22Rv1 (cell line): ENCODE data around the gene BAIAP3.
"Not testable (repeated sequence)": the region's sequence is repeated elsewhere in the genome, so short reads cannot be mapped to it uniquely, and the experiment has no call there.

Source experiments
- H3K27ac ChIP-seq: fragments of 450-650 bp; 2 replicates; pipeline ENCODE4 v1.5.1; 2017
- ZFX ChIP-seq: fragments of 450-650 bp; IDR thresholded peaks from 2 replicates; pipeline ENCODE4 v1.6.1; 2017; ENCODE audit warnings: antibody characterized with exemption, borderline replicate concordance
- TF ChIP-seq, protein P1 (sequence below): fragments of 450-650 bp; IDR thresholded peaks from 2 replicates; pipeline ENCODE4 v1.5.1; 2017; ENCODE audit warnings: mild to moderate bottlenecking

Gene BAIAP3

DNA sequence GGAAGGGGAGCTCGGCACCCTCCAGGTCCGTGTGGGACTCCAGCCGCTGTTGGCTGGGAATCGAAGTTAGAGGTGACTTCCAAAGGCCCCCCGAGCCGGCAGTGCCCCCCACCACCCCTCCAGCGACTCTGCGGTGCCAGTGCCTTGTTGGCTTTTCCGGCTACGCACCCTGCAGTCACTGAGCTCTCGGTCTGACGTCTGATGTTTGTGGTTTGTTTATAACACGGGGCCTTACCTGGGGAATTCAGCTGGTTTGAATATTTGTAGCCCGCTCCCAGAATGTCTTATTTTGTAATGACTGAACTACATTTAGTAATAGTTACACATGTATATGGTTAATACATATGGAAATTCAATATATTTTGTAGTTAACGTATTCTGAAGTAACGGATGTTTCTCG, 7.1 kb upstream of the BAIAP3 start:
- no peak for TF ChIP-seq ZFX
- TF ChIP-seq, protein P1, sequence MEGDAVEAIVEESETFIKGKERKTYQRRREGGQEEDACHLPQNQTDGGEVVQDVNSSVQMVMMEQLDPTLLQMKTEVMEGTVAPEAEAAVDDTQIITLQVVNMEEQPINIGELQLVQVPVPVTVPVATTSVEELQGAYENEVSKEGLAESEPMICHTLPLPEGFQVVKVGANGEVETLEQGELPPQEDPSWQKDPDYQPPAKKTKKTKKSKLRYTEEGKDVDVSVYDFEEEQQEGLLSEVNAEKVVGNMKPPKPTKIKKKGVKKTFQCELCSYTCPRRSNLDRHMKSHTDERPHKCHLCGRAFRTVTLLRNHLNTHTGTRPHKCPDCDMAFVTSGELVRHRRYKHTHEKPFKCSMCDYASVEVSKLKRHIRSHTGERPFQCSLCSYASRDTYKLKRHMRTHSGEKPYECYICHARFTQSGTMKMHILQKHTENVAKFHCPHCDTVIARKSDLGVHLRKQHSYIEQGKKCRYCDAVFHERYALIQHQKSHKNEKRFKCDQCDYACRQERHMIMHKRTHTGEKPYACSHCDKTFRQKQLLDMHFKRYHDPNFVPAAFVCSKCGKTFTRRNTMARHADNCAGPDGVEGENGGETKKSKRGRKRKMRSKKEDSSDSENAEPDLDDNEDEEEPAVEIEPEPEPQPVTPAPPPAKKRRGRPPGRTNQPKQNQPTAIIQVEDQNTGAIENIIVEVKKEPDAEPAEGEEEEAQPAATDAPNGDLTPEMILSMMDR, result no peak
- no peak overlapping the region for H3K27ac ChIP-seq

DNA sequence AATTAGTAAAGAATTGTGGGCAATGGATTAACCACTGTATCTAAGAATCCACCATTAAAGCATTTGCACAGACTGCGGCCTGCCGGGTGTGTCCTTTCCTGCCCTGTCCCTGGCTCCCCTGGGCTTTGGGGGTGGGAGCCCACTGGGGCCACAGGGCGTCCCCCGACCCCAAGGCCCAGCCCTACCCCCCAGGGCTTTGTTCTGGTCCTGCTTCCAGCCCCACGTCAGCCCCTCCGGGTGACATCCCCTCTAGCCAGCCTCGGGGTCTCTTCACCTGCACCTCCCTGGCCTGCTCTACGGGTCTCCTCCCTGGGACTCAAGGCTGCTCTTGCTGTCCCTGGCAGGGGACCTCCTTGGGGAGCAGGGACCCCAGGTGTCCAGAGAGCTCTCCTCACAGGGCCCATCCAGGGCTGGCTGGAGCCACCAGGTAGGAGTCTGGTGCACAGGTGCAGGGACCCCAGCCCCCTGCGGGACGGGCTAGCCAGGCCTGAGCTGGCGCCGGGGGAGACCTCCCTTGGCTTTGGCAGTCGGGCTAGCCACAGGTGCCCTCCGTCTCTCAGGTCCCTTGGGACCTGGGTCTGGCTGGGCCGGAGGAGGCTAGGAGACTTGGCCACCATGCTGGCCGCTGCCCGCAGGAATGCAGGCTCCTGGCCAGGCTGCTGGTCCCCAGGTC, 6.4 kb upstream of the BAIAP3 start:
- H3K27ac ChIP-seq, result no peak overlapping the region
- TF ChIP-seq, protein P1, result no peak
- TF ChIP-seq ZFX, result no peak

DNA sequence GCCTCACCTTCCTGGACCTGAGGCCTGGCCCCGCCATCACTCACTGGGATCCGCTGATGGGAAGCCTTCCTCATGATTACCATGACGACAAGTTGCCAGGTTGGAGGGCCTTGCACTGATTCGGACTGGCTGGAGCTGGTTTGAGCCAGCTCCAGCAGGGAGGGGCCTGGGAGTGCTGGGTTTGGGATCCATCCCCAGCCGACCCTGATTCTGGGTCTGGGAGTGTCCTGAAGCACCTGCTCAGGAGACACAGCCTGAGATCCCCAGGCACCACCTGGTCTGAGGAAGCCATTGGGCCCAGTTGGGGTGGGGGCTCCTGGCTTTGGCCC, 5.9 kb upstream of the BAIAP3 start:
- no peak overlapping the region for H3K27ac ChIP-seq
- TF ChIP-seq ZFX, result no peak
- TF ChIP-seq, protein P1, result no peak

DNA sequence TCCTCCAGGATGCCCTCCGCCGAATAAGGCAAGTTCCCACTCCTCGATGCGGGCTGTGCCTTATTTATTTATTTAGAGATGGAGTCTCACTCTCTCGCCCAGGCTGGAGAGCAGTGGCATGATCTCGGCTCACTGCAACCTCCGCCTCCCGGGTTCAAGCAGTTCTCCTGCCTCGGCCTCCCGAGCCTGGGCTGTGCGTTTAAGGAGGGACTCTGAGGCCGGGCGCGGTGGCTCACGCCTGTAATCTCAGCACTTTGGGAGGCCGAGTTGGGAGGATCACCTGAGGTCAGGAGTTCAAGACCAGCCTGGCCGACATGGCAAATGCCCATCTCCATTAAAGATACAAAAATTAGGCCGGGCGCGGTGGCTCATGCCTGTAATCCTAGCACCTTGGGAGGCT, 5.3 kb upstream of the BAIAP3 start:
- H3K27ac ChIP-seq, result not testable (repeated sequence)

DNA sequence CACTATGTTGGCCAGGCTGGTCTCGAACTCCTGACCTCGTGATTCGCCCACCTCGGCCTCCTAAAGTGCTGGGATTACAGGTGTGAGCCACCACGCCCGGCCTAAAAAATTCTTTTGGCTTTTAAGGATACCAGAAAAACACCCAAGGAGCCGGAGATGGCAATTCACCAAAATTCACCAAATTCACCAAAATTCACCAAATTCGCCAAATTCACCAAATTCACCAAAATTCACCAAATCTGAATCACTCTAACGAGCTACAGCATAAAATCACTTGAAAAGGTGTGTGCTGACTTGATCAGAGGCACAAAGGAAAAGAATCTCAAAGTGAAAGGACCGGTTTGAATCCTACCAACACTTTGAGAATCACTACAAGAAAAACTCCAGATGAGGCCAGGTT, 4.5 kb upstream of the BAIAP3 start:
- H3K27ac ChIP-seq, result not testable (repeated sequence)

DNA sequence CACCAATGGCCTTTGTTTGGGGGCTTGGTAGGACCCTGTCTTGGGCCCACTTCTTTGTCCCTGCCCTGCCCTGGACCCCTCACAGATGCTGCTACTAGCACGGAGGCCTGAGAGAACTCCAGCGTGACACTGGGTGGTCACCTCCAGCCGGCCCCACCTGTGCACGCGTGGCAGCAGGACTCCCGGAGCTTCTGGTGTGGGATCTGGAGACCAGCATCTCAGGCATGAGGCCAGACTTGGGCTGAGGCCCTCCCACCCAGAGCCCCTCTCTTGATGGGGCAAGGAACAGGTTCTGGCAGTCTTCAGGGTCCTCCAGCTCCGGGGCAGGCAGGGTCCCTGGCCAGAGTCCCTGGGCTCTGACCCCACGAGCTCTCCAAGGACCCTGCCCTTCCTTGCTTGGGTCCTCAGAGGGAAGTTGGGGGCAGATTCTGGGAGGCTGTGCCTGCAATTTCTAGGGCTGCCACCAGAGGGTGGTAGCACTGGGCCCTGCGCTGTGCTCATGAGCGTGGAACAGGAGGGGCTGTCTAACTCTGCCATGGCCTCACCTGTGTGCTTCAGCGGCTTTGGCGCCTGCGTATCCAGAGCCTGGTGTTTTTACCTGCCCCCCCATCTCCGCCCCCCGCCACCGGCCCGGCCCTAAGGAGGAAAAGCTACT, 3.1 kb upstream of the BAIAP3 start:
- TF ChIP-seq, protein P1, result peak; percentile 68
- TF ChIP-seq ZFX, result no peak
- H3K27ac ChIP-seq, result no peak overlapping the region

DNA sequence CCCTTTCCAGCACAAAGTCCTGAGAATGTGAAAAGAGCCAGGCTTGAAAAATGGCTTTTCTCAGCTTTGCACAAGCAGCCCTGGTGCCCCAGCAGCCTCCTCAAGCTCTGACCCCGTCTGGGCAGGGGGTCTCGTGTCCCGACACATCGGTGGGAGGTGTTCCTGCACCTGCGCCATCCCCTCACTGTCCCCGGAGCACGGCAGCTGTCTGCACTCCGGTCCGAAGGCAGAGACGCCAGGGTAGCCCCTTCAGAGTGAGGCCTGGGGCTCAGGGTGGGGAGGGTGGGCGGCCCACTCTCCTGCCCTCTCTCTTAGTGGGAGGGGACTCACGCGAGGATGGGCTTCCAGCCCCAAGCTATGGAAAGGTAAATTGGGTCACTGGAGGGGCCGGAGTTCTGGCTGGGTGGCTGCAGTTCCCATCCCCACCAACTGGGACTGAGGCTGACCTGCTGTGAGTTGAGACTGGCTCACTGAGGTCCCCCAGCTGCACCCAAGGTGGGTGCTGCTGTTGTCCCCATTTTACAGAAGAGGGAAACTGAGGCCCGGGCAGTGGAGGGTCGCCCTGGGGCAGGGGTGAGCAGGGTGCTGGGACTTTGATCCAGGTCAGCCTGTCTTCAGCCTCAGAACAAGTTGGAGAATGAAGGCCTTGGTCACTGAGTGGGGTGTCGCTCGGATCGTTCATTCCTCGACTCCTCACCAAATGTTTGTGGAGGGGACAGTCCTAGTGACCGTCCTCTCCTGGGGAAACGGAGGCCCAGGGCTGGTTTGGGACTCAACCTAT, 2.3 kb upstream of the BAIAP3 start:
- peak overlapping the region; percentile 83 for H3K27ac ChIP-seq
- TF ChIP-seq, protein P1, result peak; percentile 38; the same call in 1 of the 2 replicates
- TF ChIP-seq ZFX, result no peak
